B cell (primary cell): ENCODE results near the gene TIA1. TPM values are rescaled to one million over a fixed set of nuclear protein-coding genes. Genes with fewer than 3 reads are reported as not detected.

Experiments
- ATAC-seq: fragments of 200-7000 bp; cut with Tn5 transposase; one replicate; pipeline ENCODE4 v1.10.0; 2021; ENCODE audit warnings: low read depth, mild to moderate bottlenecking, moderate number of reproducible peaks, moderate library complexity
- CTCF ChIA-PET: fragments of 350-600 bp; sonication (Branson Sonifier 250); formaldehyde crosslinking; loops from one replicate; lab custom pipeline; 2021; ENCODE audit warnings: antibody characterized with exemption, inconsistent platforms; lab: Charles Lee
- POLR2A ChIA-PET: fragments of 350-600 bp; sonication (Branson Sonifier 250); formaldehyde crosslinking; loops from one replicate; lab custom pipeline; 2021; ENCODE audit warnings: antibody characterized with exemption; lab: Charles Lee
- DNase-seq: peaks from one replicate; pipeline ENCODE4 v3.0.0; 2013
- H2AFZ ChIP-seq: 2 replicates; pipeline ENCODE4 v1.6.1; 2012; ENCODE audit warnings: mild to moderate bottlenecking, low read depth, low read length; ENCODE audit not compliant: insufficient read depth, poor library complexity, severe bottlenecking
- H3K27ac ChIP-seq, 2 donors: 1 replicate in 1 of 2; 2 replicates in 1 of 2; pipeline ENCODE4 v1.5.1; 2012 to 2013; ENCODE audit warnings: low read length in 2 of 2, mild to moderate bottlenecking in 2 of 2, moderate library complexity in 1 of 2
- H3K27me3 ChIP-seq, 4 experiments: fragments of 200-600 bp in 1 of 4; sonication (generic) in 1 of 4; replicated peaks in 1 of 4; 1 replicate in 2 of 4; 2 replicates in 2 of 4; pipeline versions ENCODE4 v1.6.1 to v1.7.0; 2013 to 2016; ENCODE audit warnings: low read length in 3 of 4, mild to moderate bottlenecking in 2 of 4, mixed read lengths in 1 of 4, moderate library complexity in 1 of 4; ENCODE audit not compliant: insufficient read depth in 4 of 4, control insufficient read depth in 3 of 4; ENCODE audit errors: control extremely low read depth in 1 of 4
- H3K36me3 ChIP-seq, 2 experiments: replicated peaks in 1 of 2; 1 replicate in 1 of 2; 2 replicates in 1 of 2; pipeline versions ENCODE4 v1.6.1 to v1.7.1; 2013; ENCODE audit warnings: low read length in 1 of 2; ENCODE audit not compliant: insufficient read depth in 2 of 2, control insufficient read depth in 1 of 2; ENCODE audit errors: control extremely low read depth in 1 of 2, extremely low read depth in 1 of 2
- H3K4me1 ChIP-seq, 2 donors: fragments of 200-600 bp in 1 of 2; sonication (generic) in 1 of 2; 1 replicate in 1 of 2; 2 replicates in 1 of 2; pipeline versions ENCODE4 v1.5.1 to v1.6.1; 2013 to 2017; ENCODE audit warnings: low read length in 2 of 2; ENCODE audit not compliant: control insufficient read depth in 2 of 2, insufficient read depth in 2 of 2
- H3K4me2 ChIP-seq: replicated peaks from 2 replicates; pipeline ENCODE3; 2012; ENCODE audit warnings: mild to moderate bottlenecking, low read depth, low read length; ENCODE audit not compliant: poor library complexity, severe bottlenecking
- H3K4me3 ChIP-seq, 5 experiments: fragments of 200-600 bp in 1 of 5; sonication (generic) in 1 of 5; 1 replicate in 3 of 5; 2 replicates in 2 of 5; pipeline versions ENCODE4 v1.5.1 to v1.7.0; 2011 to 2016; ENCODE audit warnings: low read length in 4 of 5, mild to moderate bottlenecking in 4 of 5, low read depth in 2 of 5, control low read depth in 1 of 5, moderate library complexity in 1 of 5; ENCODE audit not compliant: insufficient read depth in 1 of 5; ENCODE audit errors: control extremely low read depth in 1 of 5, extremely low read depth in 1 of 5
- H3K79me2 ChIP-seq: fragments of 200-600 bp; sonication (generic); one replicate; pipeline ENCODE4 v1.6.0; 2016; ENCODE audit warnings: low read length; ENCODE audit not compliant: control insufficient read depth, insufficient read depth
- H3K9ac ChIP-seq: fragments of 200-600 bp; sonication (generic); 2 replicates; pipeline ENCODE4 v1.6.1; 2017; ENCODE audit warnings: mild to moderate bottlenecking, low read length, moderate library complexity
- H3K9me3 ChIP-seq, 3 donors: one replicate each; pipeline versions ENCODE4 v1.6.1 to v1.7.1; 2013; ENCODE audit warnings: low read length in 2 of 3; ENCODE audit not compliant: control insufficient read depth in 2 of 3, insufficient read depth in 1 of 3; ENCODE audit errors: control extremely low read depth in 1 of 3
- H4K20me1 ChIP-seq: 2 replicates; pipeline ENCODE4 v1.6.0; 2012; ENCODE audit warnings: mild to moderate bottlenecking, low read length; ENCODE audit not compliant: insufficient read depth, control insufficient read depth, poor library complexity, severe bottlenecking
- H3K27ac Mint-ChIP-seq: one replicate; pipeline ENCODE4 v1.8.0; 2021; ENCODE audit warnings: mixed read lengths
- H3K27me3 Mint-ChIP-seq: one replicate; pipeline ENCODE4 v1.8.0; 2021; ENCODE audit warnings: mixed read lengths
- H3K4me1 Mint-ChIP-seq: one replicate; pipeline ENCODE4 v1.8.0; 2021; ENCODE audit warnings: mixed read lengths
- H3K4me3 Mint-ChIP-seq: one replicate; pipeline ENCODE4 v1.8.0; 2021; ENCODE audit warnings: mixed read lengths
- H3K9me3 Mint-ChIP-seq: one replicate; pipeline ENCODE4 v1.8.0; 2022; ENCODE audit warnings: mixed read lengths; ENCODE audit not compliant: insufficient read depth
- CTCF ChIP-seq: fragments of 200-600 bp; IDR thresholded peaks from one replicate; pipeline ENCODE4 v1.8.0; 2022; ENCODE audit warnings: antibody characterized with exemption, mild to moderate bottlenecking
- EZH2 ChIP-seq: IDR thresholded peaks from 2 replicates; pipeline ENCODE4 v1.6.1; 2012; ENCODE audit warnings: borderline replicate concordance, low read depth, mild to moderate bottlenecking, moderate library complexity, low read length; ENCODE audit not compliant: insufficient read depth, poor library complexity, severe bottlenecking
- WGBS: methylation state at CpG from one replicate; pipeline ENCODE4 v1.1.5; 2013; ENCODE audit warnings: missing lambda C conversion rate; ENCODE audit not compliant: insufficient coverage; 5-methylcytosine and 5-hydroxymethylcytosine counted together
- intact Hi-C: fragments of 100-400 bp; cut with micrococcal nuclease; formaldehyde crosslinking; loops from one replicate; pipeline ENCODE4 v1.10.0; 2022
- polyA plus RNA-seq: library from polyadenylated mRNA; depleted of rRNA; stranded (reverse); fragments of >200 nt; gene quantifications from 2 replicates; pipeline ENCODE4 v1.2.3, GENCODE V29; 2012
- total RNA-seq, 2 donors: library from RNA; stranded (reverse); fragments of 120-200 nt in 1 of 2; gene quantifications; 1 replicate in 1 of 2; 2 replicates in 1 of 2; pipeline versions ENCODE4 v1.2.3 to v1.2.4, GENCODE V29; 2013 to 2022

Gene TIA1
- total and polyA plus RNA-seq, 2 donors (not counting 1 experiment from before 2014, with no cell fraction given) = 113 to 214 TPM

DNA sequence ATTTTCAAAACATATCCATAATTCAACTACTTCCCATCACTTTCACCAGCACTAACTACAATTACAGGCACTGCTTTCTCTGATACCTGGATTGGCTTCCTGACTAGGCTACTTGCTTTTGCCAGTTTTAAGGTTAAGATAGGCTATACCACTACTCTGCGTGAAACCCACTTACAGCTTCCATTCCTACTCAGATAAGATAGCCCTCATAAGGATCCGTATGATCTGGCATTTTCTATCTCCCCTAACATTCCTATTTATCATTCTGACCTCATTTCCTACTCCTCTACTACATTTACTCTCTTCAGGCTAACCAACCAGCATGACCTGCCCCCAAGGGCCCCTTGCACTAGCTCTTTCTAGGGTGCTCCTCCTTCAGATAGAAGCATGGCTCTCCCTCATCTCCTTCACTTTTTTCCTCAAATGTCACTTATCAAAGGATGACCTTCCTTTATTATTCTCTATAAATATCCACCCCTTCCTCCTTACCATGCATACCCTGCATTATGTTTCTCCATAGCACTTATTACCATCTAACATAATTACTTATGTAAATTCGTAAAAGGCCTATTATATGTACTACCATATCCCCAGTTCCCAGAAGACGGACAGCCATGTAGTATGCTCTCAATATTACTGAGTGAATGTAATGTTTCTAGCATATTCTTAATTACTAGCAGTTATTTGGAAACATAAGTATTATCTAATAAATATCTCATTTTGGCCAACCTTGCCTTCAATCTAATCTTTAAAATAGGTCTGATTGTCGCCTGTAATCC, 4.4 kb downstream of the TIA1 start:
- intact Hi-C loops = no loop called here
- POLR2A ChIA-PET = interaction anchor here (0.7 kb wide), 1 partner anchor 160 kb away, joined by 3 read pairs; no protein-coding TSS in a partner anchor

More for the DNA sequence above, 4.4 kb downstream of the TIA1 start:
- H3K9me3 Mint-ChIP-seq = no peaks in the 10 kb centered on the region
- peaks cover 24 to 29% of the 10 kb centered on the region in 2 donors for H3K4me1 ChIP-seq
- TF ChIP-seq CTCF = no peak
- no peak for TF ChIP-seq EZH2
- H3K9me3 ChIP-seq = no peaks in the 10 kb centered on the region
- H3K27me3 ChIP-seq = no peaks in the 10 kb centered on the region
- H3K4me3 ChIP-seq = no peak overlapping the region
- no peak overlapping the region for H2AFZ ChIP-seq
- CTCF ChIA-PET = interaction anchor here (0.6 kb wide), 1 partner anchor 170 kb away, joined by 4 read pairs; no protein-coding TSS in a partner anchor
- 86% methylated on average over 3 of the region's 5 CpGs for WGBS
- H3K27ac Mint-ChIP-seq = no peak overlapping the region
- DNase-seq (no peak), ATAC-seq (no peak)
- peaks cover 0 to 15% of the 10 kb centered on the region in 2 experiments for H3K36me3 ChIP-seq
- peaks cover 94% of the 10 kb centered on the region for H3K79me2 ChIP-seq
- no peak overlapping the region for H3K9ac ChIP-seq
- peak overlapping the region in 1 of 2 donors; percentile 6 for H3K27ac ChIP-seq
- no peak overlapping the region for H3K4me2 ChIP-seq
- no peak overlapping the region for H3K4me3 Mint-ChIP-seq
- H3K4me1 Mint-ChIP-seq = peaks cover 51% of the 10 kb centered on the region
- H3K27me3 Mint-ChIP-seq = no peaks in the 10 kb centered on the region
- H4K20me1 ChIP-seq = peaks cover 51% of the 10 kb centered on the region
